Stimulated activated CD8-positive, alpha-beta memory T cell treated with anti-CD3 and anti-CD28 coated beads, Interleukin-12 subunit alpha, Interleukin-12 subunit beta, amount 100 ng/mL, for 24 hours (primary cell): ENCODE results near the gene SORCS3.

ENCODE experiments used
- DNase-seq: peaks from one replicate; pipeline ENCODE4 v3.0.0-alpha.2; 2020; ENCODE audit errors: extremely low read depth

The SORCS3 gene

DNA sequence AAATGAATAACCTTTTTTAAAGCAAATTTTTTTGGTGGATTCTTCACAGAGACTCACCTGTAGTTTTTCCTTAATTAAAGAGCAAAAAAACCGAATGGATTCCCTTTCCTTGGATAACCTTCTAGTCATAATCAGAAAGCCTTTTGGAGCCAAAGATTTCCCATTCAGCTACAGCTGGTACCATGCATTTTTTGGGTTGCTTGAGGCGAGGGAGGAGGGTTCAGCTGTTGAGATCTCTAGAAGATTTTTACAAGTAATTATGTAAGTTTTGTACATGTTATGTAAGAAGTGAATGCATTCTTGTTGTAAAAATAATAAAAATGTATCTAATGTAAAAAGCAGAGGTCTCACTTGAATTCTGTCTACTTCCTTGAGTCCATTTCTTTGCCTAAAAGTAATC, 463.2 kb downstream of the SORCS3 start:
- DNase-seq, result no peak

DNA sequence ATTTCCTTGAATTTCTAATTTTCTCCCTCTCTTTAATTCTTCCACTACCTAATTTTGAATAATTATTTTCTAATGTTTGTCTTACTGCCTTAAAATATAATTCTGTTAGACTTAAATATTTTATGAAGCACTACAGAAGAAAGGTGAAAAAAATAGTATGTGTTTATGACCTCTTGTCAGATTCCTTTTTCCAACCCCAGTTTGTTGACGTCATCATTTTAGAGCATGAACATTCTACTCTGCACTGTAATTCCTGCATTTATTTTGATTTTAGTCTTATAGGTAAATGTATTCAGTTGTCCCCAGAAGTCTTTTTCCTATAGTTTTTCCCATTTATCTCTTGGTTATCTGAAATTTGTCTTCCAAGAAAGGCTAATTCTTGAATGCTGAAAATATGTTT, 468.1 kb downstream of the SORCS3 start:
- DNase-seq, result no peak

DNA sequence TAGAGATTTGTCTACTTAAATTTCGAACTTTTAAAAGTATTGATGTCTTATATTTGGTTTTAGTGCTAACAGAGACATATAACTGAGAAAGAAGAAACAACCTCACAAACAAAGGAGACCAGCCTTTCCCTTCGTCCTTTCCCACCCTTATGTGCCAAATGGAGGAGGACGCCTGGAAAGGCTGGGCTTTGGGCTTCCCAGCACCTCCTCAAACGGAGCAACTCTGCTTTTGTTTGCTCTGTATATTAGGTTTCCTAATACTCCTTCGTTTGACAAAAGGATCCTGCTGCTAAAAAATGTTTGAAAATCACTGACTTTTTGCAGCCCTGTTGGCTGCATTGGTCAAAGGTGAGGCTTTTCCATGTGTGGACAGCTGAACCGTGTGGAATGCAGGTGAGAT, 471.8 kb downstream of the SORCS3 start:
- DNase-seq, result no peak

DNA sequence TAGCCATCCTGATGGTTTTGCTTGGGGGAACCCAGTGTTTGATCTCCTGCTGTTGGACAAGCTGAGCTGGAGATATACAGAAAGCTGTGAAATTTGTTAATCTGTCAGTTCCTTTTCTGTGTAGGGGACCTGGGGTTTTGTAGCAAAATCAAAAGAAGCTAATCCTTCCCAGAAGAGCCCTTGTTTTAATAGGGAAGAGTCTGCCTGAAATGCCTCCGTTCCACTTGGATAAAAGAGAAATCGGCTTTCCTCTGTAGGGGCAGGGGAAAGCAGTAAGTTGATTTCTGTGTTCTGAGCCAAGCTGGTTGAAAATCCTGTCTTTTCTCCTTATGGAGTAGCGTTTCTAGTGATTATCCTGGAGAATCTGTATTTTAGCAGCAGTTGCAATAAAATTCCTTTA, 472.6 kb downstream of the SORCS3 start:
- no peak for DNase-seq

DNA sequence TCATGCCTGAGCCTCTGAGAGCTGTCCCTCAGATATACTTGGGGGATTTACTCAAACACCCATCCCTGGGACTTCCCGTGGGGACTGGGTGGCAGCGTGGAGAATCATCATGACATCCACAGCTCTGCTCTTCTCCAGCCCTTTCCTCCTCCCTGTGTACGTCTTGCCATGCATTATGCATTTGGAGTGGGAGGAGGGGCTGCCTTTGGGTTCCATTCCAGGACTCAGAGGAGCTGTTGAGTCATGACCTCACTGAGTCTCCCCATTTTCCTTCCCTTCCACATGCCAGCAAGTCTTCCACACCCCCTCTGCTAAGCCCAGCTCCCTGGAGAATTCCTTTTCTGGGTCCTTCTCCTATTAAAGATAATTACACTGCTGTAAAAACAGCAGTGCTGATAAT, 480.7 kb downstream of the SORCS3 start:
- DNase-seq, result no peak

DNA sequence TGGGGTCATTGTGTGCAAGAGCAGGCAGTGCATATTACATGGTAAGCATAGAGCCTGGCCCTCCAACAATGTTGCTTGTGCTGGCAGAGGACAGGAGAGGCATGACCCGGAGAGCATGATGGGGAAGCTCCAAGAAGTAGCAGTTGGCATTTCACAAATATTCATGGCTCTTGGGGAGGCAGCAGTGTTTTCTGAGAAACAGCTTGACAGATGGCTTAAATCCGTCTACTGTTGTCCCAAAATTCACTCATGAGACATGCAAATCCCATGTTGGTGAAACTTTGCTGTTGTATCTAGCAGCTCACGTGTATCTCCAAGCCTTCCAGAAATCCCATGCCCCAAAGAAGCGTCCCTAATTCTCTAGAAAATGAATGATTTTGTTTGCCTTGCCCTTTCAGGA, 487.0 kb downstream of the SORCS3 start:
- no peak for DNase-seq

DNA sequence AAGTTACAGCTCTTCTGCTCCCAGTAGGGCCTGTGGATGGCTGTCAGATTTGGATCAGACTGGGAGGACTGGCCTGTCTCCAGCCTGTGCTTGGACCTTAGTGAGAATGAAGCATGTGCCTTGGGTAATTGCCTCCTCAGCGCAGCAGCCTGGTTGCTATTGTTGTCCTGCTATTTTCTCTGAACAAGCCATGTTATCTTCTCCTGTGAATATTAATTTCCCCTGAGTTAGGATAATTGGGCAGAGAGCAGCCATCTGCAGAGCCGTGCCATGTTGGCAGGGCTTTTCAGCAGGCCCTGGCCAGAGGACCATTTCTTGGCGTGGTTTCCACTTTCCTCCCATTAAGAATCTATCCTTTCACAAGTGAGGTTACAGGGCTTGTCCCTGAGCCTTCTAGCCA, 497.3 kb downstream of the SORCS3 start:
- DNase-seq, result no peak

DNA sequence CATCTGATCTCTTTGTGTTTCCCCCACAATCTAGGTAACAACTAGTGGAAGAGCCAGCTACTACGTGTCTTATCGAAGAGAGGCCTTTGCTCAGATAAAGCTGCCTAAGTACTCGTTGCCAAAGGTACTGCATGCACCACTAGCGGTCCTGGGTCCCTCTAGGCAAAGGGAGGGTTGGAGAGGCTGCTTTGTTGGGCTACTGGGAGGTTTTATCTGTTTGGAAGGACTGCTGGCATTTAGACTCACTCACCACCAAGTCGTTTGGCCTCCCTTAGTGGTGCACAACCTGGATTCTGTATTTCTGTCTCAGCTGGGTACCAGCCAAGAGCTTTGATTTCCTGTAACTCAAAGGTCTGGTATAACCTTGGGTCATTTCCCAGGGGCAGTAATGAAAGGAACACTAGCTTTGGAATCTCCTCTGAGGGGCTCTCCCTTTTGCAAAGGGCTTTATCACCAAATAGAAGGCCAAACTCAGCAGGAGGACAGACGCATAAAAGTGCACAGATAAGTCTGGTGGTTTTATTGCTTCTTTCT, 498.3 kb downstream of the SORCS3 start:
- no peak for DNase-seq

DNA sequence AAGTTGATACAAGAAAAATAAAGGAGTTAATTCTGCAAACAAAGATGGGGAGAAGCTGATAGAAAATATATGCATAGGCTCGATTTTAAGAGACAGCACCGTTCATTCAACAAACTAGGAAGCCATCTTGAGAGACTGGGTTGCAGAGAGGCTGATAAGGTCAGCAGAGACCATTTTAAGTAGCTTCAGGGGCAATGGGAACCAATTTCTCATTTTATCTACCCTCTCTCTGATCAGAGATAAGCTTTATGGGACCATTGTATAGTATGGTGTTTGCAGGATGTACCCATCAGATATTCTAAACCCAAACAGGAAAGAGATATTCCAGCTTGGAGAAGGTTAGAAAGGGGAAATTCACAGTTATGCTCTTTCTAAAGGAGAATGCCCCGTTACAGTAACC, 499.5 kb downstream of the SORCS3 start:
- no peak for DNase-seq

DNA sequence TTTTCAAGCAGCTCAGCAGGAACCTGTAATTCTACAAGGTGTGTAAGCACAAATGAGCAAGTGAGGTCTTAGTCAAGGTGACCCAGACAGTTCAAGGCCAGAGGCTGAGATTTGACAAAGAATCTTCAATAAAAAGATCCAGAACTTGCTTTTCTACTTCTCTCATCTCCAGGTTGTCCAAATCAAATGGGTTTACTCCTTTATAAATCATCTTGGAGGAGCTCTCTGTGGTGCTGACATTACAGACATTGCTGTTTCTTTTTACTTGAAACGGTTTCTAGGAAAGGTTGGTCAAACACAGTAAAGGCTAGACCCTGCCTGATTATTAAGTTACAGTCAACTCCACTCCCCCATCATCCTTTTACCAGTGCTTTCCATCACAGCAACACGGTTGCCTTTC, 504.6 kb downstream of the SORCS3 start:
- no peak for DNase-seq

DNA sequence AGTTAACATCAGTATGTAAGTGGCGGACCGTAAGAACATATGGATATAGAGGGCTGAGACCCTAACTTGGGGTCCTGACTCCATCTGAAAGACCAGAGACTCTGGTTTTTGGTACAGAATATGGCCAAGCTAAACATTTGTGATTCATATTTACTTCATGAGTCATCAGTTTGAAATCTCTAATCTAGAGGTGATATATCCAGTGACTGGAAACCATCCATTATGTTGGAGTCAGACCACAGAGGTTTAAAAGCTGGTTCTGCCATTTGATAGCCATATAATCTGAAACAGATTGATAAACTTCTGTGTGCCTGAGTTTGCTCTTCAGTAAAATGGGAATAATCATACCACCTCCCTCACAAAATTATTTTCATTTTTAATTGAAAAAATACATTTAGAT, 505.3 kb downstream of the SORCS3 start:
- no peak for DNase-seq

DNA sequence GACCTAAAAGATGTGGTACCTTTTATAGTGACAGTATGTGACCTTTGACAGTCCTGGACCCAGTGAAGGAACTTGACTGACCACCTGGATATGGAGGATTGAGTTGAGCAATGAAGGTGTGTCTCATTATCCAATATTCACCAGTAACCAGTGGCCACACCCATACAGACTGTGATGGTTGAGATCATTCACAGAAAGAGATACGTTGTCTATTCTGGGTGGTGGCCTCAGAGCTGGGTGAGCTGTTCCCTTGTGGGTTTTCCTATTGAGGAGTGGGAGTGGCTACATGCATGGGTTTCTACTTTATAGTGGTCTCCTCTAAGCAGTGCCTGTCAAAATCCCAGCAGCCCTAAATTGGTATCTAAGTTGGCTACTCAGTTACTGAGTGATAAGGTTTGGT, 507.4 kb downstream of the SORCS3 start:
- no peak for DNase-seq

DNA sequence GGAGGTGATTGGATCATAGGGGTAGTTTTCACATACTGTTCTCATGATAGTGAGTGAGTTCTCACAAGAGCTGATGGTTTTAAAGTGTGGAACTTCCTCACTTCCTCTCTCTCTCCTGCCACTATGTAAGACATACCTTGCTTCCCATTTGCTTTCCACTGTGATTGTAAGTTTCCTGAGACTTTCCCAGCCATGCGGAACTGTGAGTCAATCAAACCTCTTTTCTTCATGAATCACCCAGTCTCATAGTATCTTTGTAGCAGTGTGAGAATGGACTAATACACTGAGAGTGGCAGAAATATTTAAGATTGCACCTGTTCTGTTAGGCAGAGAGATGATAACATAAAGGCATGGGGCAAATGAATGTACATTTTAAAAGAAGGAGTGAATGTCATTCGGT, 507.8 kb downstream of the SORCS3 start:
- no peak for DNase-seq

DNA sequence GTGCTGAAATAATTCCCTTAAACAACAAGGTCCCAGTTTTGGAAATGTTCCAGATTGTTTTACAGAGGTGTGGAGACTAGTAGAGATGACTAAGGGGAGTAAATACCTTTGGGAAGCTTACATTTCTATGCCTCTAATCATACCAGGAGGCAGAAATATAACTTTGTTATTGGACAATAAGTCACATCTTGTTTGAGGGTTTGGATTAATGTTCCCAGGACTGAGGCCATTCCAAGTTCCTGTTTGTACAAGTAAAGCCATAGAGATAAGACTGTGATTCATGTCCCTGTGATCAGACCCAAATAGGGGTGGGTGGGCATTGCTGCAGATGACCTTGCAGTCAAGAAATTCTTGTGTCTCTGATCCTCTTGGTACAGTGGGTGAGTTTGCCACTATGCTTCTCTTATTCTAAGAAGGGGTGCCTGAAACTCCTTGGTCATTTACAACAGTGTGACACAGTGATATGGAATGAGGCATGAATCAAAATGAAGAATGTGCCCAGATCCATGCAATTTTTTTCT, 508.3 kb downstream of the SORCS3 start:
- no peak for DNase-seq

DNA sequence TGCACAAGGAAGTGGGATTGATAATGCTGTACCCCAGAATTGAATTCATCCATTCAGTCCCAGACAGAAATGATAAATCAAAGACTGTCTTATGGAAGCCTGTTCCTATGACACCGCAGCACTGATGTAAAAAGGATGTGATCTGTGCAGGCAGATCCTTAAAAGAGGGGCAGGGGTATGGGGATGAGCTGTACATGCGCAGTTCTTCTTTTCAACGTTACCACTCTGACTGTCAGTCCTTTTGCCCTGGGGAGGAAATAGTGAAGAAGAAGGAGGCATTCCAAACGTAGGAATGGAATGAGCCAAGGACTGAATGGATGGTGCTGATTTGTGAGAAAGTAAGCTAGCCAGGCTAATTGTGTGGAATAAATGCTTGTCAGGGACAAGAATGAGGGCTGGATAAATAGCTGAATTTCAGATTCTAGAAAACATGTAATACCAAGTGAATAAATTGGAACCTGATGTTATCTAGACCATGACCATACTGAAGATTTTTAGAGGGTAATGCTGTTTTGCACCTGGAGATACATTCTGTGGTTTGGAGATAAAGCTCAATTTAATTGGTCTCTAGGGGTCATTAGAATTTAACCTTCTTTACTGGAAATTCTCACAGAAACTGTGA, 509.3 kb downstream of the SORCS3 start:
- no peak for DNase-seq

DNA sequence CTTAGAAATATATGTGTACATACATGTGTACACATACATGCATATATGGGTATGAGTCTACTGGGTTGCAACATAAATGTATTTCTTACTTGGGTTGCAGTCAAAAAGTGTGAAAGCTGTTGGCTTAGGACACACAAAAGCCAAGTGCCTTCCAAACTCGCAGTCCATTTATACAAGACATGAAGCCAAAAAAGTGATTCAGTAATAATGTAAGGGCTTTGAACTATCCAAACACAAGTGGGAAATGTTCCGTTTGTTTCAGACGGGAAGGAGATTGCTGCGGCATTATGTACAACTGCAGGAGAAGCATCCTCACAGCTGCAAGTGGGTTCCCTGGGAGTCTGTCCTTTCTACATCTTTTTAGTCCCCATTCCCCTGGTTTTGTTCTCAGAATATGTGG, 513.6 kb downstream of the SORCS3 start:
- DNase-seq, result no peak

DNA sequence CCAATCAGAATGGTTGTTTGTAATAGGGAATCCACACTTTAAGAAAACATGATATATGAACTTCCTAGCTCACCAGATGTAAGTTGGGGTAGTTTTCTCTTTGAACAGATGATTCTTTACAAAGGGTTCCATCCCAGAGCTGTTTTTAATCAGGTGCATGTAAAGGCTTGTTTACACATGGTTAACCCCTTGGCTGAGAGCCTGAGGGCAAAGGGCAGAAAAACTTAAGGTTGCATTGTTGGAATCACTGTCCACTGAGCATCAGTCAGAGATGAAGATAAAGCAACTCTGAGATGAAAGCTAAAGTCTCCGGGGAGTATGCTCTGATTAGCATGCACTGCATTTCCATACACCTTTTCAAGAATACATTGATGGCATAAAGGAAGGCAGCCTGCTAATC, 518.2 kb downstream of the SORCS3 start:
- DNase-seq, result no peak

DNA sequence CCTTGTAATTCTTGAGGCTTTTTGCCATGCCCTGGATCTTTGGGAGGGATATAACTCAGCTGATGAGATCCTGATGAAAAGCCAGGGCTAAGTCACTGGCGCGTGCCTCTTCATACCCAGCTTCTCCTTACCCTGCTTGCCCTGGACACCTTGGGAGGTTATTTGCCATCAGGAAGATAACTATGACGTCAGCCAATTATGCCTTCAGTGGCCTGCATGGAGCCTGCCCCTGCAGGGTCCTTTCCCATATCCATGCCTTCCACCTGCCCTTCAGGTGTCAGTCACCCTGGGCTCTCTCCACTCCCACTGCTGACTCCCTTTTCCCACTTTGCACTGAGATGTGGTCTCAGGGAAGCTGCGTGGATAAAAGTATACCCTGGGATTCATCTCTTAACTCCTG, 520.1 kb downstream of the SORCS3 start:
- no peak for DNase-seq

DNA sequence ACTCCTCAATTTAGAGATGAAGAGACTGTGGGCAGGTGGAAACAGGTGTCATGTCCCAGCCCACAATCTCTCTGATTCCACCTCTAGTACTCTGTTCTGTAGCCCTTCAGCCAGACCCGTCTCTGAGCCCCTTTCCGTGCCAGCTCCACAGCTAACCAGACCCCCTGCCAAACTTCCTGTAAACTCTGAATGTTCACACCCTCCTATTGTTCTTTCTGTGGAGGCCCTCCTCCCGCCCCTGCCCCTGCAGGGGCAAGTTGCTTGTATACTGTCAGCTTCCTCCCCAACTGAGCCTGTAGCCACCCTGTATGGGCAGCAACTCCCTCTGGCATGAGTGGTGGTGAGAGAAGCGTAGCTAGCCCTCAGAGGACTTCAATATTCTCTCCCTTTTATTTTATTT, 520.7 kb downstream of the SORCS3 start:
- no peak for DNase-seq

DNA sequence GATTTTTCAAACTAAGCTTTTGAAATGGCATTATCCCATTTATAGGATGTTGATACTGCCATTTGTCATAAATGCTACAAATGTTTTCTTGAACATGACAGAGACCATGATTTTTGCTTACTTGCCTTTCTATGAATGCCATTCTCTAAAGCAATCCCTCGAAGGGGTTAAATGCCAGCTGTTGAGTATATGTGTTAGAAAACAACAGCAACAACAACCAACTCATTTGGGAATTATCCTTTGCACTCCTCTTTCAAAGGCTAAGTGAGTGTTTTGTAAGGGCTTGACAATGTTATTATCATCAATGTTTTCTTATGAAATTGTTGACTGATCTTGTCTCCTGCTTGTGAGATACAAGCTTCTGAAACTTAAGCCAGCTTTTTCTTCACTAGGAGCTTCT, 529.4 kb downstream of the SORCS3 start:
- no peak for DNase-seq

DNA sequence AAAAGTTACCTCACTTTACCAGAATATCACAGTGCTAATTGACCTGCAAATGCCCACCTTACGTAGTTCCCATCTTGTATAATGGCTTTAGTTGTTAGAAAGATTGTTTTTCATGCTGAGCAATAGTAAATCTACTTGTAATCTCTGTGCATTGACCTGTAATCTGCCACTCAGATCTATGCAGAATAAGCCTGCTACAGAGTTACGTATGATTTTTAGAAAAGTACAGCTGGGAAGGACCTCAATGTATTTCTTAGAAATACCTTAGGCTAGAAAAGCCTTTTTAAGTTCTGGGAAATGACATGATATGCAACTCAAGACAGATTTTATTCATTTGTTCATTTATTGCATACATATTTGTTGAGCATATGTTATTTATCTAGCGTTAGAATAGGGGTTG, 530.9 kb downstream of the SORCS3 start:
- no peak for DNase-seq

DNA sequence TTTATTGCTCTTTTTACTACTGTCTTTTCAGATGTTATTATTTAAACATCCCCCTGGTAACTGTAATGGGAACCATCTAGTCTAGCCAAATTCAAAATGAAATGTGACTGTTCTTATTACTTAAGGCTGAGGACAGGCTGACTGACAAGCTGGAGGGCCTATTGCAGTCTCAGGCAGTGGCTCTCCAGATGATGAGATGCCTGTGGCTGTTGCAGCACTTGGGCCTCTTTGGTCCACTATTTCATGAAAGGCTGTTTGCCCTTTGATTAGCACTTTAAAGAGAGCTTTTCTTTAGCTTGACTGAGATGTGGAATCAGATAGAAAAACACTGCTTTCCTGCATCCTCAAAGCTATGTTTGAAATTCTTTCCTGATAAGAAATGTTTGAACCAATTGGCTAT, 540.5 kb downstream of the SORCS3 start:
- no peak for DNase-seq

DNA sequence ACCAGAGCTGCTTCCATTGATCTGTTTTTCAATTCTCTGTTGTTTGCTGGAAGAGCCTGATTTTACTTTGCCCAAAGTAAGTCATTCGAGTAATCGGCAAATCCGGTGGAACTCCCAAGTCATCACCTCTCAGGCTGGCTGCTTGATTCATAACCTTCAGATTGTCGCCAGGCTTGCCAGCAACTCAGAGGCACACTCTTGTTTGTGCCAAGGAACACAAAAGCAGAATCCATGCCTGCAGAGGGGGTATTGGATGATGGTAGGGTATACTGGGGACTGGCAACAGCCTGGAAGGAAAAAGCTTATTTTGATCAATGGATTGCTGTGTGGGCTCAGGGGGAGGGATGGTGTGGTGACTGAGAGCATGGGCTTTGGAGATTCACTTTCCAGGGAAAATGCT, 542.4 kb downstream of the SORCS3 start:
- no peak for DNase-seq

DNA sequence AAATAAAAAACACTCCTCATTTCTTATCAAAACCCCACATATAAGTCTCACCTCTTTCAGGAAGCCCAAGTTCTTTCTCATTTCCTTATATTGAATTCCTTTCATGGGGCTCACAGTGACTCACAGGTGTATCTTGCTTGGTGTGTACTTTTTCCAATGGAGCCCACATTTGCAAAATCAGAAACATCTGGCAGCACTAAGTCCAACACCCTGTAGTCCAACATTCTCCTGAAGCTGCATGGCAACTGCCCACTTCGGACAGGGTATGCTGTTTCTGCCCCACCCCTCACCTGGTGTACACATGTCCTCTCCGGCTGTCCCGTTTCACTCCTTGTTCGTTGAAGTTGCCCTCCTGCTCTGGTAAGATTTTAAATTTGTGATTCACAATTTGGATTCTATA, 544.1 kb downstream of the SORCS3 start:
- no peak for DNase-seq
